ENCODE data around the gene KNL1. TPM values are rescaled to one million over a fixed set of nuclear protein-coding genes. Genes with fewer than 3 reads are reported as not detected.

Gene KNL1
- total and polyA plus RNA-seq, 2 of the 8 experiments (the other 6 are each of a cell fraction or from before 2014, with no cell fraction given) = 4.4 to 22.5 TPM

GRCh38 chr15:40660686-40661085 is 66.6 kb downstream of the KNL1 start (continued):
- TF ChIP-seq TBP (IDR thresholded peaks at IDR 0.05; ENCODE audit: low read depth, low read length) = no peak

All from H1 (cell line).